DMS114 treated with DMSO at 0.1 percent for 48 hours (cell line): ENCODE data around the gene LRP10.
"Not testable (repeated sequence)": the region's sequence is repeated elsewhere in the genome, so short reads cannot be mapped to it uniquely, and the experiment has no call there.

Experiments used
- DNase-seq: peaks from one replicate; lab custom pipeline; 2025; ENCODE audit not compliant: unreplicated experiment; lab: John Stamatoyannopoulos, UW

LRP10 gene

GRCh38 chr14:22886500-22887259, 15.1 kb downstream of the LRP10 start:
- DNase-seq, result no peak

- DNase-seq, result no peak
Measured at GRCh38 chr14:22887260-22887989, 15.9 kb downstream of the LRP10 start.

- no peak for DNase-seq
Measured at GRCh38 chr14:22887990-22888378, 16.4 kb downstream of the LRP10 start.

- no peak for DNase-seq
Measured at GRCh38 chr14:22888662-22889061, 17.1 kb downstream of the LRP10 start.

GRCh38 chr14:22890416-22890815, 18.9 kb downstream of the LRP10 start:
- DNase-seq, result no peak

GRCh38 chr14:22892488-22892887, 20.9 kb downstream of the LRP10 start:
- DNase-seq, result no peak

GRCh38 chr14:22893706-22894105, 22.2 kb downstream of the LRP10 start:
- DNase-seq, result no peak

- DNase-seq, result no peak
Measured at GRCh38 chr14:22895402-22895801, 23.9 kb downstream of the LRP10 start.

GRCh38 chr14:22896356-22896755, 24.8 kb downstream of the LRP10 start:
- no peak for DNase-seq

GRCh38 chr14:22896760-22897159, 25.2 kb downstream of the LRP10 start:
- no peak for DNase-seq

GRCh38 chr14:22897357-22897756, 25.8 kb downstream of the LRP10 start:
- DNase-seq, result no peak

GRCh38 chr14:22898302-22899090, 27.0 kb downstream of the LRP10 start:
- DNase-seq, result no peak

GRCh38 chr14:22900081-22900799, 28.7 kb downstream of the LRP10 start:
- DNase-seq, result peak; percentile 71

- no peak for DNase-seq
Measured at GRCh38 chr14:22901799-22902198, 30.3 kb downstream of the LRP10 start.

- DNase-seq, result no peak
Measured at GRCh38 chr14:22903742-22904087, 32.2 kb downstream of the LRP10 start.

GRCh38 chr14:22905627-22906026, 34.1 kb downstream of the LRP10 start:
- no peak for DNase-seq

GRCh38 chr14:22906073-22906472, 34.5 kb downstream of the LRP10 start:
- DNase-seq, result no peak

- DNase-seq, result no peak
Measured at GRCh38 chr14:22907429-22907828, 35.9 kb downstream of the LRP10 start.

- no peak for DNase-seq
Measured at GRCh38 chr14:22908601-22909000, 37.1 kb downstream of the LRP10 start.

- no peak for DNase-seq
Measured at GRCh38 chr14:22910916-22911315, 39.4 kb downstream of the LRP10 start.

- DNase-seq, result not testable (repeated sequence)
Measured at GRCh38 chr14:22914836-22915235, 43.3 kb downstream of the LRP10 start.
